IMR-90 (cell line): ENCODE measurements around the gene TMEM50B. TPM values are rescaled to one million over a fixed set of nuclear protein-coding genes. Genes with fewer than 3 reads are reported as not detected.
A peak's percentile ranks its signal among the peaks of the same experiment; 100 is the strongest.

Source experiments
- ATAC-seq: fragments of 200-7000 bp; cut with Tn5 transposase; 2 replicates; pipeline ENCODE4 v1.9.1; 2020; ENCODE audit warnings: low read depth, mild to moderate bottlenecking, moderate library complexity
- BruUV-seq: library from RNA; stranded (reverse); fragments of 400-500 nt; replicated peaks from 2 replicates; lab custom pipeline; 2021; lab: Mats Ljungman, UMichigan
- CTCF ChIA-PET: fragments of 300-600 bp; formaldehyde crosslinking; extraction: SDS; loops from one replicate; lab custom pipeline; 2021; ENCODE audit warnings: antibody characterized with exemption; lab: Yijun Ruan, JAX
- POLR2A ChIA-PET: fragments of 300-600 bp; sonication (Branson Sonifier 250); formaldehyde crosslinking; loops from one replicate; lab custom pipeline; 2022; ENCODE audit warnings: antibody characterized with exemption; ENCODE audit not compliant: unreplicated experiment; lab: Charles Lee
- DNase-seq: peaks from one replicate; pipeline ENCODE4 v3.0.0; 2013
- H2AFZ ChIP-seq: replicated peaks from 2 replicates; pipeline ENCODE3; 2013; ENCODE audit warnings: low read length, mild to moderate bottlenecking; ENCODE audit not compliant: poor library complexity
- H2AK5ac ChIP-seq: 2 replicates; pipeline ENCODE4 v1.6.1; 2013; ENCODE audit warnings: low read depth, low read length, inconsistent platforms
- H2AK9ac ChIP-seq: replicated peaks from 2 replicates; pipeline ENCODE3; 2013; ENCODE audit warnings: mild to moderate bottlenecking, low read depth, low read length, moderate library complexity; ENCODE audit not compliant: poor library complexity
- H2BK120ac ChIP-seq: 2 replicates; pipeline ENCODE4 v1.6.1; 2013; ENCODE audit warnings: low read depth, low read length, inconsistent platforms
- H2BK15ac ChIP-seq: 3 replicates; pipeline ENCODE4 v1.6.1; 2013; ENCODE audit warnings: low read depth, low read length, inconsistent platforms
- H2BK20ac ChIP-seq: 2 replicates; pipeline ENCODE4 v1.6.1; 2013; ENCODE audit warnings: low read depth, mild to moderate bottlenecking, inconsistent platforms, low read length, moderate library complexity
- H2BK5ac ChIP-seq: 2 replicates; pipeline ENCODE4 v1.6.1; 2013; ENCODE audit warnings: mild to moderate bottlenecking, low read depth, low read length, inconsistent platforms; ENCODE audit not compliant: poor library complexity, severe bottlenecking
- H3K14ac ChIP-seq: replicated peaks from 2 replicates; pipeline ENCODE4 v1.6.1; 2013; ENCODE audit warnings: low read depth, low read length, inconsistent platforms
- H3K18ac ChIP-seq: 2 replicates; pipeline ENCODE4 v1.6.1; 2013; ENCODE audit warnings: low read depth, low read length, control low read depth
- H3K23ac ChIP-seq: 2 replicates; pipeline ENCODE4 v1.6.1; 2013; ENCODE audit warnings: low read depth, low read length, inconsistent platforms
- H3K27ac ChIP-seq: 2 replicates; pipeline ENCODE4 v1.5.1; 2013; ENCODE audit warnings: mild to moderate bottlenecking, control low read depth, low read length; ENCODE audit not compliant: insufficient read depth
- H3K27me3 ChIP-seq: 2 replicates; pipeline ENCODE4 v1.6.1; 2013; ENCODE audit warnings: low read length; ENCODE audit not compliant: control insufficient read depth, insufficient read depth
- H3K36me3 ChIP-seq: 2 replicates; pipeline ENCODE4 v1.6.1; 2013; ENCODE audit warnings: low read length, mixed read lengths; ENCODE audit not compliant: control insufficient read depth, insufficient read depth
- H3K4ac ChIP-seq: 2 replicates; pipeline ENCODE4 v1.6.1; 2013; ENCODE audit warnings: low read depth, low read length, inconsistent platforms
- H3K4me1 ChIP-seq: 2 replicates; pipeline ENCODE4 v1.6.1; 2013; ENCODE audit warnings: low read length, mixed read lengths; ENCODE audit not compliant: control insufficient read depth, insufficient read depth
- H3K4me2 ChIP-seq: 2 replicates; pipeline ENCODE4 v1.6.1; 2013; ENCODE audit warnings: low read depth, mild to moderate bottlenecking, control low read depth, low read length, moderate library complexity
- H3K4me3 ChIP-seq: 2 replicates; pipeline ENCODE4 v1.5.1; 2013; ENCODE audit warnings: low read depth, mild to moderate bottlenecking, control low read depth, low read length, moderate library complexity; ENCODE audit not compliant: insufficient read depth
- H3K56ac ChIP-seq: 2 replicates; pipeline ENCODE4 v1.6.1; 2013; ENCODE audit warnings: low read length, inconsistent platforms; ENCODE audit not compliant: insufficient read depth; ENCODE audit errors: extremely low read depth
- H3K79me1 ChIP-seq, 2 experiments: 2 replicates each; pipeline ENCODE4 v1.6.1; 2013; ENCODE audit warnings: low read length in 2 of 2, inconsistent platforms in 1 of 2, low read depth in 1 of 2
- H3K9ac ChIP-seq: 2 replicates; pipeline ENCODE4 v1.6.1; 2013; ENCODE audit warnings: low read depth, low read length, control low read depth
- H3K9me1 ChIP-seq: 2 replicates; pipeline ENCODE4 v1.6.1; 2013; ENCODE audit warnings: low read length, inconsistent platforms; ENCODE audit not compliant: insufficient read depth
- H3K9me3 ChIP-seq: 2 replicates; pipeline ENCODE4 v1.6.1; 2013; ENCODE audit warnings: low read length; ENCODE audit not compliant: control insufficient read depth, insufficient read depth
- H4K20me1 ChIP-seq: 2 replicates; pipeline ENCODE4 v1.6.1; 2013; ENCODE audit warnings: low read length, inconsistent platforms; ENCODE audit not compliant: insufficient read depth
- H4K5ac ChIP-seq: 2 replicates; pipeline ENCODE4 v1.6.1; 2013; ENCODE audit warnings: mild to moderate bottlenecking, low read depth, low read length, control low read depth
- H4K8ac ChIP-seq, 2 experiments: 2 replicates each; pipeline ENCODE4 v1.6.1; 2013; ENCODE audit warnings: low read depth in 2 of 2, low read length in 2 of 2, control low read depth in 1 of 2, inconsistent platforms in 1 of 2
- H4K91ac ChIP-seq: 2 replicates; pipeline ENCODE4 v1.6.1; 2013; ENCODE audit warnings: low read depth, low read length, inconsistent platforms; ENCODE audit not compliant: insufficient read depth
- BHLHE40 ChIP-seq: fragments of 150-350 bp; IDR thresholded peaks from 2 replicates; pipeline ENCODE4 v1.6.1; 2016; ENCODE audit warnings: mild to moderate bottlenecking, low read depth, low read length
- CEBPB ChIP-seq: IDR thresholded peaks from 2 replicates; pipeline ENCODE4 v1.6.1; 2012; ENCODE audit warnings: low read depth, low read length, improper control_type of control experiment
- CHD1 ChIP-seq: IDR thresholded peaks from 2 replicates; pipeline ENCODE4 v1.6.1; 2012; ENCODE audit warnings: low read depth, low read length, improper control_type of control experiment
- FOS ChIP-seq: fragments of 150-350 bp; IDR thresholded peaks from 2 replicates; pipeline ENCODE4 v1.6.1; 2016; ENCODE audit warnings: low read depth, low read length
- MAFK ChIP-seq: IDR thresholded peaks from 2 replicates; pipeline ENCODE4 v1.6.1; 2012; ENCODE audit warnings: low read depth, low read length, improper control_type of control experiment
- MAZ ChIP-seq: IDR thresholded peaks from 2 replicates; pipeline ENCODE4 v1.6.1; 2012; ENCODE audit warnings: low read depth, mild to moderate bottlenecking, low read length, improper control_type of control experiment, moderate library complexity, borderline replicate concordance
- MXI1 ChIP-seq: IDR thresholded peaks from 2 replicates; pipeline ENCODE4 v1.6.1; 2012; ENCODE audit warnings: low read depth, mild to moderate bottlenecking, low read length, moderate library complexity, borderline replicate concordance
- NFE2L2 ChIP-seq: fragments of 150-350 bp; IDR thresholded peaks from 2 replicates; pipeline ENCODE4 v1.6.1; 2016; ENCODE audit warnings: low read depth, mild to moderate bottlenecking, low read length
- POLR2A ChIP-seq: IDR thresholded peaks from 2 replicates; pipeline ENCODE4 v1.6.1; 2012; ENCODE audit warnings: mild to moderate bottlenecking, low read depth, low read length
- RAD21 ChIP-seq: IDR thresholded peaks from 2 replicates; pipeline ENCODE4 v1.6.1; 2012; ENCODE audit warnings: low read length, improper control_type of control experiment
- RFX5 ChIP-seq: IDR thresholded peaks from 2 replicates; pipeline ENCODE4 v1.8.0; 2012; ENCODE audit warnings: low read depth, mild to moderate bottlenecking, low read length, moderate library complexity
- SMC3 ChIP-seq: fragments of 150-350 bp; IDR thresholded peaks from 2 replicates; pipeline ENCODE4 v1.6.1; 2016; ENCODE audit warnings: low read depth, mild to moderate bottlenecking, antibody characterized with exemption, low read length, moderate library complexity
- WGBS, 2 experiments: methylation state at CpG; one replicate each; pipeline versions ENCODE4 v1.1.5 to v1.1.7; 2013; ENCODE audit warnings: missing lambda C conversion rate in 2 of 2; ENCODE audit not compliant: insufficient read length in 1 of 2; ENCODE audit errors: extremely low coverage in 2 of 2; 5-methylcytosine and 5-hydroxymethylcytosine counted together
- dilution Hi-C: fragments of 300-500 bp; cut with HindIII; formaldehyde crosslinking; loops from one replicate; pipeline ENCODE4 v1.14.3; 2018; ENCODE audit warnings: low sequenced_read_pairs; ENCODE audit not compliant: unreplicated experiment
- in situ Hi-C: fragments of 300-500 bp; cut with MboI; formaldehyde crosslinking; loops from 3 replicates; pipeline ENCODE4 v1.14.3; 2019; ENCODE audit warnings: low sequenced_read_pairs, inconsistent platforms, mixed read lengths
- intact Hi-C: fragments of 100-400 bp; cut with micrococcal nuclease; formaldehyde crosslinking; loops from 2 replicates; pipeline ENCODE4 v1.10.0; 2022
- polyA plus RNA-seq, 3 experiments: library from polyadenylated mRNA; depleted of rRNA; stranded (reverse); fragments of >200 nt; gene quantifications; 2 replicates each; pipeline ENCODE4 v1.2.3, GENCODE V29; 2012; ENCODE audit warnings: low replicate concordance in 1 of 3
- total RNA-seq: library from RNA; depleted of rRNA; stranded (reverse); fragments of >200 nt; gene quantifications from 2 replicates; pipeline ENCODE4 v1.2.3, GENCODE V29; 2012
- TF ChIP-seq, protein P1 (sequence below): fragments of 150-350 bp; IDR thresholded peaks from 2 replicates; pipeline ENCODE4 v1.6.1; 2016; ENCODE audit warnings: low read depth, mild to moderate bottlenecking, low read length, moderate library complexity, borderline replicate concordance

Gene TMEM50B
- total and polyA plus RNA-seq, 2 of the 4 experiments (the other 2 are of a cell fraction): 10.9 to 25.9 TPM

DNA sequence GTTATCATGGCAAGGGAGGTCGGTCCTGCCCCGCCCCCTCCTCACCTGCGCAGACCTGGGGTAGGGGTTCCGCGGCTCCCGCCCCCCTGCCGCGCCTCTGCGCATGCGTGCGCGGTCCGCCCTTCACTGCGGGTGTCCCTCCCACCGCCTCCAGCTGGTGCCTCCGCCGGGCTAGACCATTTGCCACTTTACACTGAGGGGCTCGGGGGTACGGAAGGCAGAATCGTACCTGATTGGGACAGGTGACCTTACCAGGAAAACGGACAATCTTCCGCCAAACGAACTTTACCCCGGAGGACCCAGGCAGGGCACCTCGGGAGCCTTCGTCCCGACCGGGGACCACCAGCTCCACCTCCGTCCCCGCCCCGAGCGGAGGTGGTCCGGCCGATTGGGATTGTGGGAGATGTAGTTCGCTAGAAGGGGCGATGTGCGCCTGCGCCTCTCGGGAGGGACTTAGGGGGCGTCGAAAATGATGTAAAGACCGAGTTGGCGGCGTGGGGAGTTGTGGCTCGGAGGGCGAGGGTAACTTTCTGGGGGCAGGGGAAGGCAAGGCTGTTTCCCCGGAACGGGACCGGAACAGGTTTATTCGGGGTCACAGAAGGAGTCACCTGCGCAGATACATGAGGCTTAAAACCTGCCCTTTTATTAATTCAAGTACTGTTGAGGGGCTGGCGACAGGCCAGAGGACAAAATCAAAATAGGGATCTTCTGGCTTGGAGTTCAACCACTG, 11.8 kb upstream of the TMEM50B start, which contains the start of gene DNAJC28:
TSS of gene DNAJC28 (minus strand) at position 344 of the 730 bp plus-strand sequence. CDS start 2,323 bp downstream, outside the sequence.
- Histone ChIP-seq H3K79me1 (0 out of 4 replicates have a peak, but pooled peaks cover 0 to 2% of the 10 kb centered on the region in 2 experiments), H3K14ac (peak within 1 kb of the TSS; percentile 96)

More for the DNA sequence above, 11.8 kb upstream of the TMEM50B start, which contains the start of gene DNAJC28:
- no peaks in the 10 kb centered on the region for H3K9me3 ChIP-seq
- H3K4me2 ChIP-seq: peak within 1 kb of the TSS; percentile 97
- H2BK120ac ChIP-seq: peak within 1 kb of the TSS; percentile 89; the same call in 1 of the 2 replicates
- BruUV-seq: no TSS peak
- peak within 1 kb of the TSS; percentile 86 to 96 for H4K8ac ChIP-seq
- H2AK9ac ChIP-seq: peak within 1 kb of the TSS; percentile 79
- no peaks in the 10 kb centered on the region for H3K36me3 ChIP-seq
- H2AFZ ChIP-seq: peak within 1 kb of the TSS; percentile 98
- peaks cover 3% of the 10 kb centered on the region; the same call in 1 of the 2 replicates for H3K4me1 ChIP-seq
- H3K4ac ChIP-seq: peak within 1 kb of the TSS; percentile 89
- peak within 1 kb of the TSS; percentile 69; the same call in 1 of the 2 replicates for H2BK20ac ChIP-seq
- dilution Hi-C loops (no loop called here), intact Hi-C loops (no loop called here), in situ Hi-C loops (no loop called here)
- peak within 1 kb of the TSS; percentile 90; the same call in 2 of the 3 replicates for H2BK15ac ChIP-seq
- peak within 1 kb of the TSS; percentile 93 for H3K23ac ChIP-seq
- peaks cover 8% of the 10 kb centered on the region; the same call in 1 of the 2 replicates for H3K27me3 ChIP-seq
- H4K5ac ChIP-seq: peak within 1 kb of the TSS; percentile 88
- no peaks in the 10 kb centered on the region for H4K20me1 ChIP-seq
- ChIA-PET CTCF (interaction anchor here (0.6 kb wide), 1 partner anchor 562 kb away, joined by 3 read pairs; no protein-coding TSS in a partner anchor), POLR2A (interaction anchor here (0.6 to 1.1 kb wide), 2 partner anchors 12 to 712 kb away, joined by 5 to 8 read pairs; partner anchors contain the start of gene TMEM50B)
- peak within 1 kb of the TSS; percentile 87 for H3K18ac ChIP-seq
- ATAC-seq (peak; percentile 100), DNase-seq (peak; percentile 89)
- 0 out of 2 replicates have a peak, but pooled peaks cover 4% of the 10 kb centered on the region for H3K9me1 ChIP-seq
- peak within 1 kb of the TSS; percentile 87 for H4K91ac ChIP-seq
- H3K27ac ChIP-seq: peak within 1 kb of the TSS; percentile 90
- H3K4me3 ChIP-seq: peak within 1 kb of the TSS; percentile 82
- peak within 1 kb of the TSS; percentile 89 for H3K56ac ChIP-seq
- peak within 1 kb of the TSS; percentile 88 for H2BK5ac ChIP-seq
- TF ChIP-seq, protein P1, sequence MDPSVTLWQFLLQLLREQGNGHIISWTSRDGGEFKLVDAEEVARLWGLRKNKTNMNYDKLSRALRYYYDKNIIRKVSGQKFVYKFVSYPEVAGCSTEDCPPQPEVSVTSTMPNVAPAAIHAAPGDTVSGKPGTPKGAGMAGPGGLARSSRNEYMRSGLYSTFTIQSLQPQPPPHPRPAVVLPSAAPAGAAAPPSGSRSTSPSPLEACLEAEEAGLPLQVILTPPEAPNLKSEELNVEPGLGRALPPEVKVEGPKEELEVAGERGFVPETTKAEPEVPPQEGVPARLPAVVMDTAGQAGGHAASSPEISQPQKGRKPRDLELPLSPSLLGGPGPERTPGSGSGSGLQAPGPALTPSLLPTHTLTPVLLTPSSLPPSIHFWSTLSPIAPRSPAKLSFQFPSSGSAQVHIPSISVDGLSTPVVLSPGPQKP: no peak
- TF ChIP-seq BHLHE40 (peak; percentile 69), FOS (no peak), MXI1 (no peak), MAZ (no peak), SMC3 (no peak), RFX5 (no peak), CHD1 (peak; percentile 69; the same call in 1 of the 2 replicates), NFE2L2 (no peak), MAFK (no peak), RAD21 (no peak), POLR2A (no peak; the same call in 1 of the 2 replicates), CEBPB (no peak)
- WGBS, 2 experiments: 0% methylated on average over 15 of the region's 52 CpGs; no CpG with 5 or more reads in 1 of the 2 experiments
- H2AK5ac ChIP-seq: no peak within 1 kb of the TSS
- H3K9ac ChIP-seq: peak within 1 kb of the TSS; percentile 94
